NB4 (cell line): ENCODE measurements around the gene PLA2G3.

Source experiments
- DNase-seq: peaks from one replicate; pipeline ENCODE4 v3.0.0; 2010; ENCODE audit warnings: low read depth
- H3K4me3 ChIP-seq: one replicate; pipeline ENCODE4 v1.5.1; 2011; ENCODE audit warnings: mild to moderate bottlenecking, low read depth, low read length, moderate library complexity
- MAX ChIP-seq: IDR thresholded peaks from 2 replicates; pipeline ENCODE4 v1.6.1; 2011; ENCODE audit warnings: low read depth, low read length
- MYC ChIP-seq: IDR thresholded peaks from 2 replicates; pipeline ENCODE4 v1.6.1; 2011; ENCODE audit warnings: low read depth, low read length
- POLR2A ChIP-seq: IDR thresholded peaks from 2 replicates; pipeline ENCODE4 v1.6.1; 2011; ENCODE audit warnings: mild to moderate bottlenecking; ENCODE audit not compliant: insufficient read length; ENCODE audit errors: extremely low read depth
- TF ChIP-seq, protein P1 (sequence below): IDR thresholded peaks from one replicate; pipeline ENCODE4 v1.5.1; 2012; ENCODE audit warnings: low read depth, low read length

Gene PLA2G3

DNA sequence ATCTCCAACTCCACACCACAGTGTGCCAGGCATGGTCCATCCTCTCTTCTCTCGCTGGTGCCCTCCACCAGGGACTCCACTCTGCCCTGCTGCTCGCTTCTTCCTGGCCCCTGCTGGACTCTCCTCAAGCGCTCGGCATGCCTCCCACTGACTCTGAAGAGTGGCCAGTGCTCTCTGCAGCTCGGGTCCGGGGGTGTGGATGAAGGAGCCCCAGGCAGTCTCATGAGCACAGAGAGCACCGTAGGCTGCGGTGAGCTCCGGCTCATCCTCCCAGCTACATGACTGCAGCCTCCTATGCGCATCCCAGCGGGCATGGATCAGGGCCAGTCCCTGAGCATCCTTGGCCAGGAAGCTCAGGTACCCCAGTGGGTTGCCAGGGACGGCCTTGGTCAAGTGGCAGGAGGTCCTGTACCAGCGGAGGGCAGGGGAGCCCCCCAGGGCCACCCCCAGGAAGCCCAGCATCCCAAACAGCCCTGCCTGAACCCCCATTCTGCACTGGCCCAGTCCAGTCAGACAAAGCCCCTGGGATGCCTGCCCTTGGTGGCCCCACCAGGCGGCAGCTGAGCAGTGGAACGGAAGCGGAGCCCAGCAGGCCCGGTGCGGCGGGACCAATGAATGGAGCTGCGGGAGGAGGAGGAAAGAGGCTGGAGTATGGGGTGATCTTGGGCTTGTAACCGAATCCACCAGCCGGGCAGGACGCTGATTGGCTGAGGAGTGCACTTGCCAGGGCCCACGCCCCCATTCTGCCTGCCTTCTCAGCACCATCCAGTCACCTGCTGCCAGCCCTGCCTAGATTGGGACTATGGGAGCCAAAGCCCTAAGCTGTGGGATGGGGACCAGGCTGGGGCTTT lies at the start of gene PLA2G3:
TSS of gene PLA2G3 (minus strand) at position 643 of the 851 bp plus-strand sequence. CDS start at position 489, 154 bp downstream.
- DNase-seq = no peak
- H3K4me3 ChIP-seq = no peak within 1 kb of the TSS
- no peak for TF ChIP-seq POLR2A
- TF ChIP-seq MAX = no peak
- TF ChIP-seq, protein P1, sequence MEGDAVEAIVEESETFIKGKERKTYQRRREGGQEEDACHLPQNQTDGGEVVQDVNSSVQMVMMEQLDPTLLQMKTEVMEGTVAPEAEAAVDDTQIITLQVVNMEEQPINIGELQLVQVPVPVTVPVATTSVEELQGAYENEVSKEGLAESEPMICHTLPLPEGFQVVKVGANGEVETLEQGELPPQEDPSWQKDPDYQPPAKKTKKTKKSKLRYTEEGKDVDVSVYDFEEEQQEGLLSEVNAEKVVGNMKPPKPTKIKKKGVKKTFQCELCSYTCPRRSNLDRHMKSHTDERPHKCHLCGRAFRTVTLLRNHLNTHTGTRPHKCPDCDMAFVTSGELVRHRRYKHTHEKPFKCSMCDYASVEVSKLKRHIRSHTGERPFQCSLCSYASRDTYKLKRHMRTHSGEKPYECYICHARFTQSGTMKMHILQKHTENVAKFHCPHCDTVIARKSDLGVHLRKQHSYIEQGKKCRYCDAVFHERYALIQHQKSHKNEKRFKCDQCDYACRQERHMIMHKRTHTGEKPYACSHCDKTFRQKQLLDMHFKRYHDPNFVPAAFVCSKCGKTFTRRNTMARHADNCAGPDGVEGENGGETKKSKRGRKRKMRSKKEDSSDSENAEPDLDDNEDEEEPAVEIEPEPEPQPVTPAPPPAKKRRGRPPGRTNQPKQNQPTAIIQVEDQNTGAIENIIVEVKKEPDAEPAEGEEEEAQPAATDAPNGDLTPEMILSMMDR = no peak
- TF ChIP-seq MYC = no peak

DNA sequence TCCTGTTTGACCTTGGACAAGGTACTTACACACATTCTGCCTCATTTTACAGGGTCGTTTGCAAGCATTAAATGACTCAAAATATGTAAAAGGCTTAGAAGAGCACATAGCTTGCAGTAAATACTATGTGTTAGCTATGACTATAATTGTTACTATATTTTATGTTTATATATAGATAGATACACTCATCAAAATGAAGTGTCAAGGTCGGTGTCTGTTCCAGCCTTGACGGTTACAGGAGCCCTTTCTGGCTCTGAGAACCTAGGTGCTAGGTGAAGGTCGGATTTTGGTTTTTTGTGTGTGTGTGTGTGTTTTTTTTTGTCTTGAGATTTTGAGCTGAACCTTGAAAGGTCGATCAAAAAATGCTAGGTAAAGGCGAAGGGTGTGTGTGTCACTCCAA lies 47.3 kb upstream of the PLA2G3 start:
- no peak overlapping the region for H3K4me3 ChIP-seq
- DNase-seq = no peak
- TF ChIP-seq, protein P1 = no peak
- TF ChIP-seq MYC (no peak), MAX (no peak), POLR2A (no peak)

DNA sequence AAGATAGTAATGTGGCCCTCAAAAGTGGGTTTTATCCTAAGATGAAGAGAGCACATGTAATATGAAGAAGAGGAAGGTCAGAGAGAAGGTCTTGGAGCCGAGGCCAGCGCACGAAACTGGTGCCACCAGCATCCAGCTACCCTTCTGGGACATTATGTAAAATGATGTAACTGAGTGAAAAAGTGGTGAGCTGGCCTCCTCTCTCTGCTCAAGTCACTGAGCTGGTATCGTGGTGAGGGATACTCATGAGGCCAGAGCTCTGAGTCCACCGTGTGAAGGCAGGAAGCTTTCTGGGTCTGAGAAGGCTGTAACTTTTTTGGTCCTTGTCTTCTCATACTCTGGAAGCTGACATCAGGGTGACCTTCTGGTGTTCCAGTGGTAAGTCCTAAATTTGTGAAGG lies 44.7 kb upstream of the PLA2G3 start:
- TF ChIP-seq MYC (no peak), MAX (no peak), POLR2A (no peak)
- TF ChIP-seq, protein P1 = no peak
- no peak overlapping the region for H3K4me3 ChIP-seq
- no peak for DNase-seq

DNA sequence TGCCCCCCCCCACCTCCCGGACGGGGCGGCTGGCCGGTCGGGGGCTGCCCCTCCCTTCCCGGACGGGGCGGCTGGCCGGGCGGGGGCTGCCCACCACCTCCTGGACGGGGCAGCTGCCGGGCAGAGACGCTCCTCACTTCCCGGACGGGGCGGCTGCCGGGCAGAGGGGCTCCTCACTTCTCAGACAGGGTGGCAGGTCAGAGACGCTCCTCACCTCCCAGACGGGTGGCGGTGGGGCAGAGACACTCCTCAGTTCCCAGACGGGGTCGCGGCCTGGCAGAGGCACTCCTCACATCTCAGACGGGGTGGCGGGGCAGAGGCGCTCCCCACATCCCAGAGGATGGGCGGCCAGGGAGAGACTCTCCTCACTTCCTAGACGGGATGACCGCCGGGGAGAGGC lies 43.7 kb upstream of the PLA2G3 start:
- no peak overlapping the region for H3K4me3 ChIP-seq
- TF ChIP-seq MYC (no peak), POLR2A (no peak), MAX (no peak)
- TF ChIP-seq, protein P1 = no peak
- DNase-seq = no peak

DNA sequence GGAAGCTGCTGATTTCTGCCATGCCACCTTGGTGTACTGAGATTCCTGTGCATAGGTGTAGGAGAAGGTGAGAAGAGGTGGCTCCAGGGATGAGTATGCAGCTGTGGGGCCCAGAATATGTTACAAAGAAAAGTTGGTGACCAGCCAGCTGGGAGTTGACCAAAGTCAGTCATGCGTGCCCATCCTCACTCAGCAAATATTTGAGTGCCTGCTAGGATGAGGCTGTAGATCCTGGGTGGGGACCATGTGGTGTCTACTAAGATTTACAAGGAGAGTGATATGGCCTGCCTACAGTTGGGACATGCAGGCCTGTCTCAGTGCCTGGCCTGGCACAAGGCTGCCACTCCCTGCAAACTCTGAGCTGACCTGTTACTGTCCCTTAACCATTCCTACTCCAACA lies 39.0 kb upstream of the PLA2G3 start:
- TF ChIP-seq, protein P1 = no peak
- TF ChIP-seq MAX (no peak), POLR2A (no peak), MYC (no peak)
- H3K4me3 ChIP-seq = no peak overlapping the region
- DNase-seq = no peak

GRCh38 chr22:31178859-31179258 lies 38.6 kb upstream of the PLA2G3 start:
- no peak for DNase-seq
- TF ChIP-seq MAX (no peak), MYC (no peak), POLR2A (no peak)
- TF ChIP-seq, protein P1 = no peak
- H3K4me3 ChIP-seq = no peak overlapping the region
